ENCODE data around the gene PCID2.

PCID2 gene

DNA sequence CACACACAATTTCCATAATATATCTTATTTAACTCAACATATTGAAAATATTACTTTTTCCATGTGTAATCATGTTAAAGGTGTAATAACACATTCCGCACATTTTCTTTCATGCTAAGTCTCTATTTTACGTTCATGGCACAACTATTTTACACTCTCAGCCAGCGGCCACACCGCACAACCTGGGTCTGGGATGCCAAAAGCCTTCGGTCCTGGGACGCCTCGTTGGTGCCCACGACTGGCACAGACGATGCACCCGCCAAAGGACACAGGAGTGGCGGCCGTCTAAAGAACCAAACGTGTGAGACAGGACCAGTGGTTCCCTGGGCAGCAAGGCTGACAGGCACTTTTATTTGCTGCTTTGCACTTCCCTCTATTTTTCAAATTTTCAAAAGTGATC, 60.1 kb downstream of the PCID2 start:
- DNase-seq, result no peak

DNA sequence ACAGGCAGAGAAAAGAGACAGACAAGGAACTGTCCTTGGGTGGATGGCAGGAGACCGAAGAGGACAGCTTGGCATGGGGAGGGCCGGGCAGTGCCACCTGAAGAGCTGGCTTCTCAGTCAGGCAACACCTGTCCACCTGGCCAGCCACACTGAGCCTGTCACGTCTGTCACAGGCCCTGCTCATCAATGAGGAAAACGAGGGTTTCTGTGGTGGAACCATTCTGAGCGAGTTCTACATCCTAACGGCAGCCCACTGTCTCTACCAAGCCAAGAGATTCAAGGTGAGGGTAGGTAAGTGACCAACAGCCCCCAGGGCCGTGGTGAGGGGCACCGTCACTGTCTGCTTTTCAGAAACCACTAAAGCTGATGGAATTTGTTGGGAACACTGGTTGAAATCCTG, 61.3 kb downstream of the PCID2 start:
- no peak for DNase-seq

DNA sequence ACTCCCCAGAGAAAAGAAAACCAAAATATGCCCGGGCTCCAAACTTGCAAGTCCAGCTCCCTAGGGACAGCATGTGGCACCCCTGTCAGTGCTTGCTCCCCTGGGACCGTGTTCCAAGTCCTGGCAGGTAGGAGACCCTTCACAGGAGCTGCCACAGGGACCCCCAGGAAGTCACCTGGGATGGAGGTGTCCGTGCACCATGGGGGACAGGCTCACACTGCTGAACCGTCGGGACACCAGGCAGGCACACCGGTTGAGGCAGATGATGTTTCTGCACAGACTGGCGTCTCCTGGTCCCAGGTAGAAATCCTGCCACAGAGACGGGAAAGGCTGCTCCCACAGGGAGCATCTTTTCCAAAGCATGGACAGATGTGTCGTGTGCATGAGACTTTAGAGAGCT, 61.7 kb downstream of the PCID2 start:
- no peak for DNase-seq

DNA sequence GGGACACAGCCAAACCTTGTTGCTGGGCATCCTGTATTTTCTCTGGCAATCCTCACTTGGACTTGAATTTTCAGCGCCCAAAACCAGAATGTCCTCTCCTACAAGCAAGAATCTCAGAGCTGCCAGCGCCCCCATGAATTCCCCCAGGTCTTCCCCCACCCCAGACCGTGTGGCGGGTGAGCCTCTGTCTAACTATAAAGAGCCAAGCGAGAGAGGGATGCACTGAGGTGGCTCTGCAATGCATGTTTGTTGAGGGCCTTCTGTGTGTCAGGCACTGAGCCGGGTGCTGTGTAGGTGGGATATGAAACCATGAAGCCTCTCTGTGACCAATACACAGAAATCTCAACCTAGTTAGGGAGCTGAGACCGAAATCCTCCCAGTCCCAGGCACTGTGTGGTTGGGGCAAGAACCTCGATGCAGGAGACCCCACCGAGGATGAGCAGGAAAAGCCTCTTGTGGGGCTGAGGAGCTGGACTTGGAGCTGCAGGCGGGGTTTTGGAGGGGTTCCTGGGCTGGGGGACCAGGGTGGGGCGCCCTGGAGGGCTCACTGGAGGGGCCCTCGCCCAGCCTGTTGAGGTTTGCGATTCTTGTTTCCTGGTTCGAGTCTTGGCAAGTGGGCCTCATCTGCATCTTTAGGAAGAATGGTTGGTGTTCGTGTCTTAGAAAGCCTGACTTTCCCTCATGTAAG, 62.4 kb downstream of the PCID2 start:
- DNase-seq, result no peak

DNA sequence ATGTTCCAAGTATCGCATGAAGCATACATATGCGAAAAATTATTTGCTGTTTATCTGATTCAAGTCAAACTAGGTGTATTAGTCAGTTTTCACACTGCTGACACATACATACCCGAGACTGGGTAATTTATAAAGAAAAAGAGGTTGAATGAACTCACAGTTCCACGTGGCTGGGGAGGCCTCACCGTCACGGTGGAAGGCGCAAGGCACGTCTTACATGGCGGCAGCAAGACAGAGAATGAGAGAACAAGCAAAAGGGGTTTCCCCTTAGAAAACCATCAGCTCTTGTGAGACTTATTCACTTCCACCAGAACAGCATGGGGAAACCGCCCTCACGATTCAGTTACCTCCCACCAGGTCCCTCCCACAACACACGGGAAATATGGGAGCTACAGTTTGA, 63.0 kb downstream of the PCID2 start:
- no peak for DNase-seq

DNA sequence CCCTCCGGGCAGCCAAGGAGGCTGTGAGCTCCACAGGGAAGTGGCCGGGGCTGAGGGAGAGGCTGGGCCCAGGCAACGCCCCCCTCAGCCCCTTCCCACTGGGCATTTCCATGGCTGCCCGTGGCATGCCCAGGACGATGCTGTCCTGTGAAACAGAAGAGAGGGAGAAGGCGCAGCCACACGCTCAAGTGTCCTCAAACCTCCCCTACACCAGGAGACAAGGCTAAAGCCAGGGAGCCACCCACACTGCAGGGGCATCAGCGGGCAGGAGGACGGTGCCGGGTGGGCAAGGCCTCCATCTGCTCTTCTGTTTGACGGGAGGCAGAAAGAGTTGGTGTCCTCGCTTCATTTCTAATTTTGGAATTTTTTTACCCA, 64.2 kb downstream of the PCID2 start:
- DNase-seq, result no peak

DNA sequence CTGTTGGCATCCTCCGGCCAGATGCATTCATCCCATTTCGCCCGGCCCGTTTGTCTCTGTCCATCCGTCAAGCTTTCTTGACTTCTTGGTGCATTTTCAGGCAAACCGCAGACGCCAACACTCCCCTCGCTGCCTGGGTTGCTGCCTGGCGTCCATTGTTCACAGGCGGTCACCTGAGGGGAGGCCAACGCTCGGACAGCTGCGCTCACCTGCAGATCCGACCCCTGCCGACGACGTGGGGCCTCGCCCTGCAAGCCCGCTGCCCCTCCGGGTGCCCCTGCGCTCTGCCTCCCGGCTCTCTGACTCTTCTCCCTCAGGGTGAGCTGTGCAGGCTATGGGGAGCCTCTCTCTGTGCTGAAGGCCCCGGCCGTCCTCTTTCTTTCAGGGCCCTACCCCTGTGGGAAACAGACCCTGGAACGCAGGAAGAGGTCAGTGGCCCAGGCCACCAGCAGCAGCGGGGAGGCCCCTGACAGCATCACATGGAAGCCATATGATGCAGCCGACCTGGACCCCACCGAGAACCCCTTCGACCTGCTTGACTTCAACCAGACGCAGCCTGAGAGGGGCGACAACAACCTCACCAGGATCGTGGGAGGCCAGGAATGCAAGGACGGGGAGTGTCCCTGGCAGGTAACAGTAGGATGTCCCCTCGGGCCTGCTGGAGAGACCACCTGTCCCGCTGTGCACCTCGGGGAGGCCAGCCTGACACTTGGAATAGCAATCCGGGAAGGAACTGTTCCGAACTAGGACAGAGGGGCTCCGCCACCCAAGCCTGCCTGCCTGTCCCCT, 64.8 kb downstream of the PCID2 start:
- no peak for DNase-seq

DNA sequence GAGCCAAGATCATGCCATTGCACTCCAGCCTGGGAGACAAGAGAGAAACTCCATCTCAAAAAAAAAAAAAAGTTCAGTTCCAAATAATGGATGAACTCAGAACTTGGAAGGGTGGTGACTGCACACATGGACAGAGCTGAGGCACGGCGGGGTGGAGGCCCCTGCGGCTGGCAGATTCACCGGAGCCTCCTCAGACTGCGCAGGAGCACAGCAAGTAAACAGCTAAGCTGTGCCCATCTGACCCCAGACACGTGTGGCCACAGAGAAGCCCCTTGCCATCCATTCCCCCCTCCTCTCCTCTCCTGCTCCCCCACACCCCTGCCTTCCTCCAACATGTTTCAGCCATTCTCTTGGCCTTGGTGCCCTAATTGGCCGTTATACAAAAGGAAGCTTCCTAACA, 65.6 kb downstream of the PCID2 start:
- DNase-seq, result no peak

DNA sequence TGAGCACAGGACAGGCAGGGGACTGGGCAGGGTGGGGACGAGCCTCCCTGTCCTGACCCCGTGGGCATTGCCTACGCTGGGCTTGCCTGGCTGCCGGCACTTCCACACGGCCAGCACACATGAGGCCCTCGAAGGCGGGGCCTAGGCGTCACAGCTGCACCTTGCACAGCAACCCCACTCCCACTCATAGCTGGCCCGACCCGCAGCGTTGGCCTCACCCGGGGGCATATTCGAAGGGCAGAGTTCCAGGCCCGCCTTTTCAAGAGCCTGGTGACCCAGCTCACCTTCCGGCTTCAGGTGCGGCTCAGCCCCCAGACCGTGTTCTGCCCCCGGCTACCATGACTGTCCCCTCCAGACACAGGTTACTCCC, 66.9 kb downstream of the PCID2 start:
- no peak for DNase-seq

DNA sequence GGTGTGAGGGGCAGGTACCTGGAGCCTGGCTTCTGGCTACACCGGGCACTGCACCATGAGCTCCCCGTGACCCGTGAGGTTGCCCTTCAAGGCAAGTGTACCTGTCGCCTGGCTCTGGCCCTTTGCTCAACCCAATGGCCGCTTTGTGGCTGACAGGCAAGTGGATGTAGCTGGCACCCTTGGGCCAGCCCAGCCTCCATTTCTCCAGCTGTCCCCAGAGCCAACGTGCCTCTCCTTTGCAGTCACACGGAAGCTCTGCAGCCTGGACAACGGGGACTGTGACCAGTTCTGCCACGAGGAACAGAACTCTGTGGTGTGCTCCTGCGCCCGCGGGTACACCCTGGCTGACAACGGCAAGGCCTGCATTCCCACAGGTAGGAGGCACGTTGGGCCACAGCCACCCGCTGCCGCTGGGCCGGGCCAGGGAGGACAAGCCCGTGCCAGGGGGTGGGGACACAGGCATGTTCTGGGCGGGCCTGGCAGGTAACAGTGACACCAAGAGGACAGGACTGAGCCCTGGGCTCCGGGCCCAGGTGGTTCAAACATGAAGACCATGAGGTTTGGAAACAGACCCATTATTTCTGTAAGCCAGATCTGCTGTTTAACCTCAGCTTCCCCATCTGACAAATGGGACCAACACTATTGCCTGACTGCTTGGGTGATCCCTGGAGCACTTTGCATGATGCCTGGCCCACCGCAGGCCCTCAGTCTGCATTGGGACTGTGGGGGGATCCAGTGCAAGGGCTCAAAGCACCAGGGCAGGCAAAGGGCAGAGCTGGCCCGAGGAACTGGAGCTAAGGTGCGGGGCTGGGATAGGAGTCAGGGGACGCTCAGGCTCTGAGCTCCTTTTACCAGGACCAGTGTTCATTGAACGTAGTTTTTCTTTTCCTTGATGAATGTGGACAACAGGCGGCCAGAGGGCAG, 67.5 kb downstream of the PCID2 start:
- no peak for DNase-seq

DNA sequence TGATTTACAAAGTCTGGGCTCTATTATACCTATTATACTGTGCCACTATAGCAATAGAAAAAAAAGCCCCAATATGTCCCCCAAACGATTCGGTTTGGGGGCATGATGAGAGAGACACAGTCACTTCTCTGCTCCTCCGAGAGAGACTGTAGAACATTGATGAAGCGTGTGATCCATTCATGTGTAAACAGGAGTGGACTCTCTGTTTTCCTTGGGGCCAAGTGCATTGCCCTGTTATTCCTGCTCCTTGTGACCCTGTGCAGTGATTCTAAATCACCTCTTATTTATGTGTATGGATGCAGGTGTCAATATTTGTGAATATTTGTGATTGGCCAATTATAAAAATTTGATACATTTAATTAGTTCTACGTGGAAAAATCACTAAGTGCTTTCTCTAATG, 68.9 kb downstream of the PCID2 start:
- DNase-seq, result no peak

DNA sequence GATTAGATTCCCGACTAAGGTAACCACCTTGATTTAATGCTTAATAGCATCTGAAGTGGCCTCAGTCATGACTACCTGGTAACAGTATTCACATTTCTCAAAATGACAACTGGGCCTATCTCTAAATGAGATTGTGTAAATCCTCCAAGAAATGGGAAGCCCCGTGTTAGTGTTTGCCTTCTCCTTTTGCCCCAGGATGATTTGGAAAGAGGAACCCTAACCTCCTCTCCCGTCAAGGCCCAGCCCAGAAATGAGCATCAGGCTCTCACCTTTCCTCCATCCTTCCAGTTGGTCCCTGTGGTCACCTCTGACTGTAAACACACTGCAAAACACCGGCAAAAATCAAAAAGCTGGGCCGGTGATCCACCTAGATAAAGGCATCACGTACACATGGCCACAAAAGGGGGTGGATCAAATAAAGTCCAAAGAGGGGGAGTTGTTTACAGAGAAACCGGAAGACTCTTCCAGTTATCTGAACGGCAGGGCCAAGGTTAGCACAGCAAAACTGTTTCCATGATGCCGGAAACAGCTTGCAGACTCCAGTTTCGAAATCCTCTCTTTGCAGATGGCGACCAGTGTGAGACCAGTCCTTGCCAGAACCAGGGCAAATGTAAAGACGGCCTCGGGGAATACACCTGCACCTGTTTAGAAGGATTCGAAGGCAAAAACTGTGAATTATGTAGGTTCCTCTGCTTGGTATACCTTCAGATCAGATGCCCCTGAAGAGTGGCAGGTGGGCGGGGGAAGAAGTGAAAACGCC, 69.5 kb downstream of the PCID2 start:
- DNase-seq, result peak; percentile 31

DNA sequence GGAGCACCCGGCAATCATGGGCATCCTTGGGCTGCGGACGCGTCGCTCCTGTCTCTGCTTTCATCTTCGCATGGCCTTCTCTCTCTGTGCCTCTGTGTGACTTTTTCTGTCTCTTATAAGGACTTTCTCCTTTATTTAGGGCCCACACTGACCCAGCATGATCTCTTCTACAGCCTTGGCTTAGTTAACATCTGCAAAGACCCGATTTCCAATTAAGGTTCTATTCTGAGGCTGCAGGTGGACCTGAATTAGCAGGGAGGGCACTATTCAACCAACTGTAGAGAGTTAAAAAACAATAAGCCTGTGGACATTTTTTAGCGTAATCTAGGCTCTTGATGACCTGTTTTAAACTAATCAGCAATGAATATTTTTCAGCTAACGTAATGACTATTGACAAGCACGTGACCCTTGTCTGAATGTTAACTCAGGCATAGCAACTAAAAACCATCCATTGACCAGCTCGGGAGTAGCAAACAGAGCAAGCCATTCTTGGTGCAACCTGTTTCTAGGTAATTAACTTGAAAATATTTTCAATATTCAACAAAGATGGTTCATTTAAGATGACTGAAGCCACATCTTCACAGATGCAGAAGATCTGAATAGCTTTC, 70.7 kb downstream of the PCID2 start:
- DNase-seq, result no peak

DNA sequence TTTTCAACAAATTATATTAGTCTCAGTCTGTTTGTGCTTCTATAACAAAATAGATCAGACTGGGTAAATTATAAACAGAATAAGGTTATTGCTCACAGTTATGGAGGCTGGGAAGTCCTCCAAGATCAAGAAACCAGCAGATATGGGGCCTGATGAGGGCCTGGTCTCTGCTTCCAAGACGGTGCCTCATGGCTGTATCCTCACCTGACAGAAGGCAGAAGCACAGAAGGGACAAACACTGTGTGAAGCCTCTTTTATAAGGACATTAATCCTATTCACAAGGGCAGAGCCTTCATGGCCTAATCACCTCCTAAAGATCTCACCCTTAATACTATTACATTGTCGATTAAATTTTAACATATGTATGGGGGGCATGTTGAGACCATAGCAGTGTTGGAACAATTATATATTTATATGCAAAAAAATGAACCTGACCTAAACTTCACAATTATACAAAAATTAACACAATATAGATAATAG, 73.1 kb downstream of the PCID2 start:
- no peak for DNase-seq

DNA sequence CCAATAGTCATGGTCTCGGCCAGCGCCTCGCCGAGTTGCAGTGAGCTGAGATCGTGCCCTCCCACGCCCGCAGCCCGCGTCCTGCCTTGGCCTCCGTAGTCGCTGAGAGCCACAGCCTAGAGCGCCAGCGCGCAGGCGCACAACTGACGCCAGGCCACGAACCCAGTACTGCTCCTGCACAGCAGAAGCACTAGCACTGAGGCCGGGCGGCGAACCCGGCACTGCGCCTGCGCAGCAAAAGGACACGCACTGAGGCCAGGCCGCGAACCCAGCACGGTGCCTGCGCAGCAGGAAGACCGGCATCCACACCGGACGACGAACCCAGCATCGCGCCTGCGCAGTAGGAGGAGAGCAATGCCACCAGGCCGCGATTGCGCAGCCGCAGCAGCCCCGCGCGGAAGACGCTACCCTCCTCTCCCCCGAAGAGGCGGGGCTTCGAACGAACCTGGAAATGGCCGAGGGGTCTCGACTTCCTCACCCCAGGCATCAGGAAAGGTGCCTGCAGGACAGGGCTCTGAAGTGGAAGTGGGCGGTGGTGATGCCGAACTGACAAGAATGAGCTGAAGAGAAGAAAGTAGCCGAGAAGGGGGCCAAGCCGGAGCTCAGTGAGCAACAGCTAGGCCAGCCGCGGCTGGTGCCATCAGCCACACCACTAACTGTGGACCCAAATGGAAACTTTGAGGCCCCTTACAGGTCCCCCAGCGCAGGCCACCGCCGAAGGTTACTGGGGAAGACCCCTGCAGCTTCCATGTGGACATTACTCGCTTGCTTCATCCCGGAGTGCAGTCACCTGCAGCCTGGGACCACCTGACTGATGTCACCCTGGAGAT, 78.3 kb downstream of the PCID2 start:
- DNase-seq, result no peak

DNA sequence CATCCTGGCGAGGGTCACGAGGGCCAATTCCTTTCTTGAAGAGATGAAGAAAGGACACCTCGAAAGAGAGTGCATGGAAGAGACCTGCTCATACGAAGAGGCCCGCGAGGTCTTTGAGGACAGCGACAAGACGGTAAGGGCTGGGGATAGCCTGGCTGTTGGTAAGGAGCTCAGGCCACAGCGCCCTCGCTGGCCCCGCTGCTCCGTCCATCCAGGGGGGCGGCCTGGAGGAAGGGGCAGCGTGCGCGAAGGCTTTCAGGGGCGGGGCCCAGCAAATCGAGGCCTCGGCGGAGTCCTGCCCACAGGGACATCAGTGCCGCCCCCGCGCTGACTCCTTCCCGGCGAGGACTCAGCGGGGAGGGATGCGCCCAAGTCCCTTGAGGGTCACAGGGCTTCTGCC, 79.0 kb downstream of the PCID2 start:
- DNase-seq, result no peak

Data from DMS153 (cell line).